ENCODE data around the gene SPRR2F. TPM values are rescaled to one million over a fixed set of nuclear protein-coding genes. Genes with fewer than 3 reads are reported as not detected.

The SPRR2F gene
- total RNA-seq, 1 donor from 2014 or later, result not detected

GRCh38 chr1:153072806-153073726, 40.2 kb downstream of the SPRR2F start:
- DNase-seq (ENCODE audit: low read depth in 2 of 2), result no peak

- DNase-seq (ENCODE audit: low read depth in 2 of 2), result no peak
Observed at GRCh38 chr1:153071511-153071910, 41.8 kb downstream of the SPRR2F start, which contains the start of gene SPRR2B. TSS of gene SPRR2B (minus strand) at chr1:153071611. CDS start at chr1:153070839, 772 bp downstream.

- no peak for DNase-seq (ENCODE audit: low read depth in 2 of 2)
Observed at GRCh38 chr1:153070243-153070642, 43.1 kb downstream of the SPRR2F start.

Other genes with a start within 250 kb of the SPRR2F start
- gene SMCP, start 235.2 kb downstream of the SPRR2F start, total RNA-seq, result not detected in 2 replicates
- gene IVL, start 205.0 kb downstream of the SPRR2F start, total RNA-seq, result not detected in 2 replicates
- not detected in 2 replicates for gene SPRR5, start 166.3 kb downstream of the SPRR2F start, total RNA-seq
- not detected in 2 replicates for gene SPRR4, start 142.9 kb downstream of the SPRR2F start, total RNA-seq
- not detected in 2 replicates for gene SPRR1A, start 129.4 kb downstream of the SPRR2F start, total RNA-seq
- gene SPRR3, start 111.8 kb downstream of the SPRR2F start, total RNA-seq, result not detected in 2 replicates
- gene SPRR1B, start 82.3 kb downstream of the SPRR2F start, total RNA-seq, result not detected in 2 replicates
- not detected in 2 replicates for gene SPRR2D, start 72.4 kb downstream of the SPRR2F start, total RNA-seq
- not detected in 2 replicates for gene SPRR2A, start 56.0 kb downstream of the SPRR2F start, total RNA-seq
- gene SPRR2B, start 41.9 kb downstream of the SPRR2F start, total RNA-seq, result not detected in 2 replicates
- not detected in 2 replicates for gene SPRR2E, start 19.0 kb downstream of the SPRR2F start, total RNA-seq
- gene SPRR2G, start 37.4 kb upstream of the SPRR2F start, total RNA-seq, result not detected in 2 replicates
- gene LELP1, start 89.9 kb upstream of the SPRR2F start, total RNA-seq, result not detected in 2 replicates
- under 0.01 TPM in 1 of 2 replicates, not detected in the other for gene PRR9, start 104.1 kb upstream of the SPRR2F start, total RNA-seq
- not detected in 2 replicates for gene LORICRIN, start 146.2 kb upstream of the SPRR2F start, total RNA-seq
- gene PGLYRP3, start 199.4 kb upstream of the SPRR2F start, total RNA-seq, result not detected in 2 replicates
- not detected in 2 replicates for gene PGLYRP4, start 235.3 kb upstream of the SPRR2F start, total RNA-seq
- gene S100A9, start 244.3 kb upstream of the SPRR2F start, total RNA-seq, result 0.25 and 0.90 TPM in 2 replicates

Data from dermis microvascular lymphatic vessel endothelial cell (primary cell).